Islet precursor cell (in vitro differentiated cells): ENCODE measurements around the gene CARNS1.

Source experiments
- DNase-seq: peaks from one replicate; pipeline ENCODE4 v3.0.0-alpha.2; 2018

Gene CARNS1

GRCh38 chr11:67445515-67445914 lies 30.0 kb downstream of the CARNS1 start:
- no peak for DNase-seq

- DNase-seq, result no peak
These were observed 32.7 kb downstream of the CARNS1 start for GRCh38 chr11:67448220-67448609.

- no peak for DNase-seq
These were observed 33.8 kb downstream of the CARNS1 start for GRCh38 chr11:67449116-67449844.

GRCh38 chr11:67450796-67451657 lies 35.5 kb downstream of the CARNS1 start:
- no peak for DNase-seq

- peak; percentile 47 for DNase-seq
These were observed 36.1 kb downstream of the CARNS1 start for GRCh38 chr11:67451658-67451976.

GRCh38 chr11:67452141-67452952 lies 36.9 kb downstream of the CARNS1 start, which contains the start of gene GPR152:
GPR152 (minus strand) TSS chr11:67452729; CDS start chr11:67452724, 5 bp downstream.
- peak; percentile 50 for DNase-seq

- DNase-seq, result no peak
These were observed 38.6 kb downstream of the CARNS1 start for GRCh38 chr11:67453816-67454732.

- no peak for DNase-seq
These were observed 39.6 kb downstream of the CARNS1 start, which contains the start of gene CABP4 for GRCh38 chr11:67455054-67455453. CABP4 (plus strand) TSS chr11:67455354; CDS start chr11:67455424, 70 bp downstream.

GRCh38 chr11:67456068-67456705 lies 40.7 kb downstream of the CARNS1 start:
- peak; percentile 56 for DNase-seq

- DNase-seq, result no peak
These were observed 42.0 kb downstream of the CARNS1 start for GRCh38 chr11:67457453-67457852.

- no peak for DNase-seq
These were observed 42.8 kb downstream of the CARNS1 start for GRCh38 chr11:67458266-67458665.

GRCh38 chr11:67463186-67463585 lies 47.7 kb downstream of the CARNS1 start:
- peak; percentile 52 for DNase-seq

- peak; percentile 81 for DNase-seq
These were observed 48.4 kb downstream of the CARNS1 start for GRCh38 chr11:67463680-67464410.

- DNase-seq, result peak; percentile 96
These were observed 49.1 kb downstream of the CARNS1 start for GRCh38 chr11:67464411-67465188.

GRCh38 chr11:67465189-67465510 lies 49.7 kb downstream of the CARNS1 start:
- peak; percentile 68 for DNase-seq

GRCh38 chr11:67465530-67465929 lies 50.1 kb downstream of the CARNS1 start:
- DNase-seq, result peak; percentile 56

GRCh38 chr11:67466367-67466766 lies 50.9 kb downstream of the CARNS1 start:
- no peak for DNase-seq

GRCh38 chr11:67466962-67467771 lies 51.7 kb downstream of the CARNS1 start:
- peak; percentile 53 for DNase-seq

GRCh38 chr11:67468056-67468455 lies 52.6 kb downstream of the CARNS1 start:
- peak; percentile 68 for DNase-seq
